Measurements from ENCODE around the gene MEGF9. TPM values are rescaled to one million over a fixed set of nuclear protein-coding genes. Genes with fewer than 3 reads are reported as not detected.

Gene MEGF9
- total and polyA plus RNA-seq, 2 of the 13 experiments (the other 11 are each of a cell fraction or from before 2014, with no cell fraction given), result 3.1 to 3.3 TPM

DNA sequence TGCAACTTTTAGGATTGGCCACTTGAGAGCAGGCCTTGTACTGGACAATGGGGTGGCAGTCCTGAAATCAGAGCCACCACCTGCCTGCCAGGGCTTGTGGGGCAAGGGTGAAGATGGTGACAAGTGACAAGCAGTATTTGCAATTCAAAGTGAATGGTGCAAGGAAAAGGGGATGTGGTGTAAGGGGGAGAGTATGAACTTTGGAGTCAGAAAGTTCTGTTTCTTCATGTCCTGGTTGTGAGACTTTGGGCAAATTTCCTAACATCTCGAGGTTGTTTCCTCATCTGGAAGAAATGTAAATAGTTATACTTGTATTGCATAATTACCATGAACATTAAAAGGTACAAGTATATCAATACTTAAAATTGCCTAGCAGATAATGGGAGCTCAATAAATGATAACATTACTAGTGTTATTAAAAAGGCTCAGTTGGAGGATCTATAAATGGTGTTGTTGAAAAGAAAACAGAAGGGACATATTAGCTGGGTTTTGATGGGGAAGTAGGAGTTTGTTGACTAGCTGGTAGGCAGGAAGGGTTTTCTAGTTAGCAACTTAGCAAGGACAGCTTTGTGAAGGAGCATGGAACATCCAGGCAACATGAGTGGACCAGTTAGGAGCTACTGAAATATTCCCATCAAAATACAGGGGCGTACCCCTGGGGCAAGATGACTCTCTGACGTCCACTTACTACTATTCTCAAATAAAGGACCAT is 21.3 kb upstream of the MEGF9 start (continued):
- TF ChIP-seq ZNF720 (CRISPR knock-in tag; IDR thresholded peaks at IDR 0.05) (no peak), PLRG1 (conservative IDR thresholded peaks at IDR 0.05) (no peak), HOXD1 (CRISPR knock-in tag; IDR thresholded peaks at IDR 0.05) (no peak), ZNF275 (CRISPR knock-in tag; IDR thresholded peaks at IDR 0.05; ENCODE audit: borderline replicate concordance) (no peak), STAT6 (CRISPR knock-in tag; IDR thresholded peaks at IDR 0.05; ENCODE audit: borderline replicate concordance) (no peak), ZNF792 (CRISPR knock-in tag; IDR thresholded peaks at IDR 0.05) (no peak), ZNF75D (CRISPR knock-in tag; IDR thresholded peaks at IDR 0.05; ENCODE audit: borderline replicate concordance) (no peak), MXD4 (CRISPR knock-in tag; IDR thresholded peaks at IDR 0.05) (no peak), E2F2 (CRISPR knock-in tag; IDR thresholded peaks at IDR 0.05; ENCODE audit: borderline replicate concordance) (no peak), SOX13 (IDR thresholded peaks at IDR 0.05) (no peak; the same call in 1 of the 2 replicates), SOX13 (CRISPR knock-in tag; conservative IDR thresholded peaks at IDR 0.05 in 1 of 2, IDR thresholded peaks at IDR 0.05 in 1 of 2) (peak in 1 of 2 experiments; percentile 55; a peak in 1 of 4 replicates), RBAK (CRISPR knock-in tag; IDR thresholded peaks at IDR 0.05) (no peak), NR2F1 (CRISPR knock-in tag; IDR thresholded peaks at IDR 0.05) (0 out of 4 replicates have a peak, but pooled peaks of 1 of the 2 experiments have one; percentile 8), RELA (CRISPR knock-in tag; IDR thresholded peaks at IDR 0.05) (no peak), TFE3 (CRISPR knock-in tag; IDR thresholded peaks at IDR 0.05) (peak; percentile 48; the same call in 1 of the 2 replicates), EEA1 (CRISPR knock-in tag; IDR thresholded peaks at IDR 0.05; ENCODE audit: borderline replicate concordance) (no peak), TEAD3 (CRISPR knock-in tag; optimal IDR thresholded peaks at IDR 0.05; ENCODE audit: borderline replicate concordance) (peak; percentile 22), PCBP2 (optimal IDR thresholded peaks at IDR 0.05; ENCODE audit: low read depth, low read length, poor library complexity, severe bottlenecking) (no peak), ZNF7 (CRISPR knock-in tag; IDR thresholded peaks at IDR 0.05) (no peak), FOXA3 (CRISPR knock-in tag; IDR thresholded peaks at IDR 0.05) (peak; percentile 87), JARID2 (CRISPR knock-in tag; IDR thresholded peaks at IDR 0.05; ENCODE audit: insufficient replicate concordance) (no peak), SSRP1 (CRISPR knock-in tag; IDR thresholded peaks at IDR 0.05) (peak; percentile 79; the same call in 1 of the 2 replicates), ZNF263 (CRISPR knock-in tag; IDR thresholded peaks at IDR 0.05) (no peak), SNAPC5 (CRISPR knock-in tag; IDR thresholded peaks at IDR 0.05; ENCODE audit: borderline replicate concordance) (no peak), DPF2 (CRISPR knock-in tag; IDR thresholded peaks at IDR 0.05; ENCODE audit: borderline replicate concordance, low read depth) (peak; percentile 16; the same call in 1 of the 2 replicates)
